GM12878 (cell line): ENCODE measurements around the gene LGI4. TPM values are rescaled to one million over a fixed set of nuclear protein-coding genes. Genes with fewer than 3 reads are reported as not detected.

Source experiments
- ATF7 ChIP-seq: fragments of 450-650 bp; IDR thresholded peaks from 2 replicates; pipeline ENCODE4 v1.6.1; 2016; ENCODE audit warnings: low read depth, mild to moderate bottlenecking
- EZH2 ChIP-seq: IDR thresholded peaks from 2 replicates; pipeline ENCODE4 v1.6.1; 2012; ENCODE audit warnings: low read depth, mild to moderate bottlenecking, control low read depth, inconsistent platforms, low read length, borderline replicate concordance; ENCODE audit not compliant: control insufficient read depth
- GATAD2B ChIP-seq: fragments of 450-650 bp; conservative IDR thresholded peaks from 2 replicates; pipeline ENCODE4 v1.6.1; 2017; ENCODE audit warnings: low read depth, mild to moderate bottlenecking, moderate library complexity
- HSF1 ChIP-seq: fragments of 150-350 bp; IDR thresholded peaks from 2 replicates; pipeline ENCODE4 v1.6.1; 2014; ENCODE audit warnings: mild to moderate bottlenecking, low read depth, low read length
- KDM1A ChIP-seq: fragments of 200-600 bp; sonication (generic); IDR thresholded peaks from 2 replicates; pipeline ENCODE4 v1.6.1; 2016; ENCODE audit warnings: borderline replicate concordance
- MYC ChIP-seq: IDR thresholded peaks from 2 replicates; pipeline ENCODE4 v1.6.1; 2011; ENCODE audit warnings: mild to moderate bottlenecking, low read length, moderate library complexity, inconsistent platforms; ENCODE audit not compliant: insufficient read depth, insufficient replicate concordance, insufficient read length, severe bottlenecking
- PML ChIP-seq: IDR thresholded peaks from 2 replicates; pipeline ENCODE4 v1.6.1; 2012; ENCODE audit warnings: low read length, inconsistent platforms
- RAD51 ChIP-seq: fragments of 450-650 bp; IDR thresholded peaks from 2 replicates; pipeline ENCODE4 v1.6.1; 2016; ENCODE audit warnings: moderate library complexity, mild to moderate bottlenecking, inconsistent platforms
- SMAD1 ChIP-seq: fragments of 450-650 bp; IDR thresholded peaks from 2 replicates; pipeline ENCODE4 v1.6.1; 2018; ENCODE audit warnings: mild to moderate bottlenecking, low read depth; ENCODE audit not compliant: partially characterized antibody
- SP1 ChIP-seq: IDR thresholded peaks from one replicate; pipeline ENCODE4 v1.6.1; 2011; ENCODE audit warnings: low read depth, low read length
- SUPT20H ChIP-seq: IDR thresholded peaks from 2 replicates; pipeline ENCODE4 v1.6.1; 2011; ENCODE audit warnings: low read depth, mild to moderate bottlenecking, low read length, moderate library complexity, borderline replicate concordance; ENCODE audit not compliant: control insufficient read depth
- ZNF622 ChIP-seq: fragments of 450-650 bp; IDR thresholded peaks from 2 replicates; pipeline ENCODE4 v1.6.1; 2017; ENCODE audit warnings: mild to moderate bottlenecking, inconsistent platforms
- polyA plus RNA-seq, 11 experiments: library from polyadenylated mRNA; depleted of rRNA in 4 of 11; unstranded in 6 of 11; stranded (reverse) in 5 of 11; fragments of >200 nt; fragmentation: Nextera tagmentation in 4 of 11; fragmentation: Illumina TruSeq in 1 of 11; extraction: Ambion mirVana in 4 of 11; extraction: Trizol in 1 of 11; gene quantifications; 1 replicate in 1 of 11; 2 replicates in 10 of 11; pipeline versions ENCODE4 v1.2.1 to v1.2.3, GENCODE V29; 2011 to 2016; ENCODE audit warnings: inconsistent platforms in 2 of 11, missing spikeins in 2 of 11, low read depth in 1 of 11
- total RNA-seq, 4 experiments: library from RNA; depleted of rRNA in 3 of 4; stranded (reverse); fragments of >200 nt in 3 of 4; fragmentation: Illumina TruSeq in 1 of 4; extraction: Trizol in 1 of 4; gene quantifications; 2 replicates each; pipeline versions ENCODE4 v1.2.1 to v1.2.3, GENCODE V29; 2013 to 2021
- TF ChIP-seq, protein P1 (sequence below): fragments of 450-650 bp; formaldehyde crosslinking; IDR thresholded peaks from 2 replicates; pipeline ENCODE4 v1.5.0; 2022; ENCODE audit warnings: mild to moderate bottlenecking, missing genetic modification characterization
- TF ChIP-seq, protein P2 (sequence below): fragments of 450-650 bp; conservative IDR thresholded peaks from 2 replicates; pipeline ENCODE4 v1.6.1; 2017; ENCODE audit warnings: mild to moderate bottlenecking, moderate library complexity
- TF ChIP-seq, protein P3 (sequence below): IDR thresholded peaks from 2 replicates; pipeline ENCODE4 v1.6.1; 2012; ENCODE audit warnings: mild to moderate bottlenecking, low read depth, low read length

LGI4 gene
- total and polyA plus RNA-seq, 10 of the 15 experiments (the other 5 are each of a cell fraction or from before 2014, with no cell fraction given), result 0.11 TPM; not detected in 9

DNA sequence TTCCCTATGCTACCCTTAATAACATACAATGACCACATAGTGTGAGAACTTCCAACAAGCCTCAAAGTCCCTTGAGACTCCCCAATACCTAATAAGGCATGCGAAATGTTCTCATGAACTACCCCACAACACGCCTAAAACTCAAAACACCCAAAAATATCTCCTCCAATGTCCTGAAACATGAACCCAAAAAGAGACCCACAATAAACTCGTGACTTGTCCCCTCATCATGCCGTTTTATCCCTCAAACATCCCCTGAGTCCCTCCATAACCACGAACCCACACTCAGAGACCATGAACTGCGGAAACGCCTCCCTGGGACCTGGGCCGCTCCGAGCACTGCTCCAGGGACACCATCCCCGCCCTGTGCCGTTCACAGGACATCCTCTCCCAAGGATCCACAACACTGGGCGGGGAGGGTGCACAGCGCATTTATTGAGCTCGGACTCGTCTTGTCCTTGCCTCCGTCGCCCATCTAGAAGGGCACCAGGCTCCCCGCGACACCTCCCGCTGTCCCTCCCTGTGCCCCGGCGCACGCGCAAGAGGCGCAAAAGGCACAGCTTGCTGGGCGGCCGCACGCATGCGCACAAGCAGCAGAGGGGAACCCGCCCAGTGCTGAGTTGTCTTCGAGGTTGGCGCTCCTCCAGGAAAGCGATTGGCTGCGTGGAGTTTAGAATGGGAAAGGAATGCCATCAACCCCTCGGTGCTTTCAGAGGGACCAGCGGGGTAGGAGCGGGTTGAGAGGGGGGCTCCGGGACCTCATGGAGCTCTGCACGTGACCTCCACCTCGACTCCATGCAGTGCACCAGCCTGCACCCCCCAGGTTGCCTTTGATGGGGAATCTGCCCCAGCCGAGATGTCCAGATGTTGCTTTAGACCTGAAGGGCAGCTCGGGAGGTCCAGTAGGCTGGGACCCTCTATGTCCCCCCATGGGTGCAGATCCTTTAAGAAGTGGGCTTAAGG lies 10.5 kb downstream of the LGI4 start (continued):
- TF ChIP-seq, protein P1, sequence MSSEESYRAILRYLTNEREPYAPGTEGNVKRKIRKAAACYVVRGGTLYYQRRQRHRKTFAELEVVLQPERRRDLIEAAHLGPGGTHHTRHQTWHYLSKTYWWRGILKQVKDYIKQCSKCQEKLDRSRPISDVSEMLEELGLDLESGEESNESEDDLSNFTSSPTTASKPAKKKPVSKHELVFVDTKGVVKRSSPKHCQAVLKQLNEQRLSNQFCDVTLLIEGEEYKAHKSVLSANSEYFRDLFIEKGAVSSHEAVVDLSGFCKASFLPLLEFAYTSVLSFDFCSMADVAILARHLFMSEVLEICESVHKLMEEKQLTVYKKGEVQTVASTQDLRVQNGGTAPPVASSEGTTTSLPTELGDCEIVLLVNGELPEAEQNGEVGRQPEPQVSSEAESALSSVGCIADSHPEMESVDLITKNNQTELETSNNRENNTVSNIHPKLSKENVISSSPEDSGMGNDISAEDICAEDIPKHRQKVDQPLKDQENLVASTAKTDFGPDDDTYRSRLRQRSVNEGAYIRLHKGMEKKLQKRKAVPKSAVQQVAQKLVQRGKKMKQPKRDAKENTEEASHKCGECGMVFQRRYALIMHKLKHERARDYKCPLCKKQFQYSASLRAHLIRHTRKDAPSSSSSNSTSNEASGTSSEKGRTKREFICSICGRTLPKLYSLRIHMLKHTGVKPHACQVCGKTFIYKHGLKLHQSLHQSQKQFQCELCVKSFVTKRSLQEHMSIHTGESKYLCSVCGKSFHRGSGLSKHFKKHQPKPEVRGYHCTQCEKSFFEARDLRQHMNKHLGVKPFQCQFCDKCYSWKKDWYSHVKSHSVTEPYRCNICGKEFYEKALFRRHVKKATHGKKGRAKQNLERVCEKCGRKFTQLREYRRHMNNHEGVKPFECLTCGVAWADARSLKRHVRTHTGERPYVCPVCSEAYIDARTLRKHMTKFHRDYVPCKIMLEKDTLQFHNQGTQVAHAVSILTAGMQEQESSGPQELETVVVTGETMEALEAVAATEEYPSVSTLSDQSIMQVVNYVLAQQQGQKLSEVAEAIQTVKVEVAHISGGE (CRISPR knock-in tag), result no peak
- TF ChIP-seq GATAD2B, result peak; percentile 89
- no peak for TF ChIP-seq KDM1A
- no peak for TF ChIP-seq HSF1
- TF ChIP-seq, protein P2, sequence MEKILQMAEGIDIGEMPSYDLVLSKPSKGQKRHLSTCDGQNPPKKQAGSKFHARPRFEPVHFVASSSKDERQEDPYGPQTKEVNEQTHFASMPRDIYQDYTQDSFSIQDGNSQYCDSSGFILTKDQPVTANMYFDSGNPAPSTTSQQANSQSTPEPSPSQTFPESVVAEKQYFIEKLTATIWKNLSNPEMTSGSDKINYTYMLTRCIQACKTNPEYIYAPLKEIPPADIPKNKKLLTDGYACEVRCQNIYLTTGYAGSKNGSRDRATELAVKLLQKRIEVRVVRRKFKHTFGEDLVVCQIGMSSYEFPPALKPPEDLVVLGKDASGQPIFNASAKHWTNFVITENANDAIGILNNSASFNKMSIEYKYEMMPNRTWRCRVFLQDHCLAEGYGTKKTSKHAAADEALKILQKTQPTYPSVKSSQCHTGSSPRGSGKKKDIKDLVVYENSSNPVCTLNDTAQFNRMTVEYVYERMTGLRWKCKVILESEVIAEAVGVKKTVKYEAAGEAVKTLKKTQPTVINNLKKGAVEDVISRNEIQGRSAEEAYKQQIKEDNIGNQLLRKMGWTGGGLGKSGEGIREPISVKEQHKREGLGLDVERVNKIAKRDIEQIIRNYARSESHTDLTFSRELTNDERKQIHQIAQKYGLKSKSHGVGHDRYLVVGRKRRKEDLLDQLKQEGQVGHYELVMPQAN, result no peak
- TF ChIP-seq SMAD1, result peak; percentile 72
- 0 out of 2 replicates have a peak, but pooled peaks have one; percentile 51 for TF ChIP-seq ATF7
- TF ChIP-seq MYC, result no peak
- TF ChIP-seq EZH2, result no peak
- TF ChIP-seq SUPT20H, result no peak
- peak; percentile 15; the same call in 1 of the 2 replicates for TF ChIP-seq RAD51
- TF ChIP-seq, protein P3, sequence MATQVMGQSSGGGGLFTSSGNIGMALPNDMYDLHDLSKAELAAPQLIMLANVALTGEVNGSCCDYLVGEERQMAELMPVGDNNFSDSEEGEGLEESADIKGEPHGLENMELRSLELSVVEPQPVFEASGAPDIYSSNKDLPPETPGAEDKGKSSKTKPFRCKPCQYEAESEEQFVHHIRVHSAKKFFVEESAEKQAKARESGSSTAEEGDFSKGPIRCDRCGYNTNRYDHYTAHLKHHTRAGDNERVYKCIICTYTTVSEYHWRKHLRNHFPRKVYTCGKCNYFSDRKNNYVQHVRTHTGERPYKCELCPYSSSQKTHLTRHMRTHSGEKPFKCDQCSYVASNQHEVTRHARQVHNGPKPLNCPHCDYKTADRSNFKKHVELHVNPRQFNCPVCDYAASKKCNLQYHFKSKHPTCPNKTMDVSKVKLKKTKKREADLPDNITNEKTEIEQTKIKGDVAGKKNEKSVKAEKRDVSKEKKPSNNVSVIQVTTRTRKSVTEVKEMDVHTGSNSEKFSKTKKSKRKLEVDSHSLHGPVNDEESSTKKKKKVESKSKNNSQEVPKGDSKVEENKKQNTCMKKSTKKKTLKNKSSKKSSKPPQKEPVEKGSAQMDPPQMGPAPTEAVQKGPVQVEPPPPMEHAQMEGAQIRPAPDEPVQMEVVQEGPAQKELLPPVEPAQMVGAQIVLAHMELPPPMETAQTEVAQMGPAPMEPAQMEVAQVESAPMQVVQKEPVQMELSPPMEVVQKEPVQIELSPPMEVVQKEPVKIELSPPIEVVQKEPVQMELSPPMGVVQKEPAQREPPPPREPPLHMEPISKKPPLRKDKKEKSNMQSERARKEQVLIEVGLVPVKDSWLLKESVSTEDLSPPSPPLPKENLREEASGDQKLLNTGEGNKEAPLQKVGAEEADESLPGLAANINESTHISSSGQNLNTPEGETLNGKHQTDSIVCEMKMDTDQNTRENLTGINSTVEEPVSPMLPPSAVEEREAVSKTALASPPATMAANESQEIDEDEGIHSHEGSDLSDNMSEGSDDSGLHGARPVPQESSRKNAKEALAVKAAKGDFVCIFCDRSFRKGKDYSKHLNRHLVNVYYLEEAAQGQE, result no peak
- TF ChIP-seq PML, result no peak
- TF ChIP-seq ZNF622, result no peak
- TF ChIP-seq SP1, result no peak
